H1 (cell line): ENCODE results near the gene SEMA5B. TPM values are rescaled to one million over a fixed set of nuclear protein-coding genes. Genes with fewer than 3 reads are reported as not detected.

Experiments used
- CHD7 ChIP-seq: fragments of 300-600 bp; sonication (generic); IDR thresholded peaks from 2 replicates; pipeline ENCODE4 v1.7.1; 2012; ENCODE audit warnings: low read length, moderate library complexity, mild to moderate bottlenecking, inconsistent platforms; ENCODE audit not compliant: insufficient replicate concordance
- RXRA ChIP-seq: IDR thresholded peaks from 2 replicates; pipeline ENCODE4 v1.6.1; 2011; ENCODE audit warnings: low read depth, mild to moderate bottlenecking, low read length, moderate library complexity; ENCODE audit not compliant: insufficient read depth
- polyA plus RNA-seq, 7 experiments: library from polyadenylated mRNA; depleted of rRNA in 3 of 7; stranded (reverse) in 5 of 7; unstranded in 2 of 7; fragments of >200 nt in 5 of 7; fragments of 200-250 nt in 2 of 7; gene quantifications; 1 replicate in 5 of 7; 2 replicates in 1 of 7; 4 replicates in 1 of 7; pipeline versions ENCODE4 v1.2.1 to v1.2.3, GENCODE V29; 2011 to 2013; ENCODE audit warnings: missing spikeins in 2 of 7, mixed read lengths in 2 of 7
- total RNA-seq: library from RNA; stranded (reverse); fragmentation: NEBNext Ultra II Directional; extraction: Animal tissue kit (Norgen Biotek cat#: 25700); gene quantifications from 2 replicates; pipeline ENCODE4 v1.2.1, GENCODE V29; 2021

SEMA5B gene
- total and polyA plus RNA-seq, 2 of the 8 experiments (the other 6 are each of a cell fraction or from before 2014, with no cell fraction given) = 13.1 to 22.4 TPM

DNA sequence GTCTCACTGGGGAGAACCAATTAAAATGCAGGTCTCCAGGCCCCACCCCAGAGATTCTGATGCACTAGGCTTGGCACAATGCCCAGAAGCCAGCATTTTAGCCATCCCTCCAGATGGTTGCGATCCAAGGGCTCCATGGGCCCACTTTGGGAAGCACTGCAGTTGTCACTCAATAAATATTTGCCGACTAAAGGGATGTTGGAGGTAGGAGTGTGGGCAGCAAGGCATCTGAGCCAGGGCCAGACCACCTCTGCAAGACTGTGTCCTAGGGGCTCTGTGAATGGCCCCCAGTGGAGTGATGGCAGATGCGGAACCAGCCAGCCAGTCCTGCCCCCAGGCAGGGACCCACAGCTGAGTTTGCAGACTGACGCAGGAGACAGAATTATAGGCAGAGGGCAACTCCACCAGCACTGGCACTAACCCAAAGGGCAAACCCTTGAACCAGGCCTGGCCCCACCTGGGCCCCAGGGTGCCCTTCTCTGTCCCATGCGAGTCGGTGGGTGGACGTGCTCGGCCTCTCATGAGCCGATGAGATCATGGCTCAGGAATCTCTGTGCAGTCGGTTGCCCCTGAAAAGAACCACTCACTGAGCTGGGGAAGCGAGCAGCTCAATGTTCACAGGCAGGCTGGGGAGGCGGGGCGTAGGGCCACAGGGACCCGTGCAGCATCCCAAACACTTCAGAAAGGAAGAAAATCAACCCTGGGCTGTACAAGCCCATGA, 49.7 kb downstream of the SEMA5B start (continued):
- TF ChIP-seq CHD7 (no peak), RXRA (no peak)
- TF ChIP-seq, all 59 proteins: peak for 3
